Stimulated activated CD4-positive, alpha-beta T cell treated with anti-CD3 and anti-CD28 coated beads, Interleukin-2, amount 100 ng/mL, for 48 hours (primary cell): ENCODE results near the gene CNTLN.
"Not testable (repeated sequence)": the region's sequence is repeated elsewhere in the genome, so short reads cannot be mapped to it uniquely, and the experiment has no call there.

Experiments used
- DNase-seq, 2 donors: peaks; one replicate each; pipeline ENCODE4 v3.0.0-alpha.2; 2020

CNTLN gene

GRCh38 chr9:17520268-17521064, 385.6 kb downstream of the CNTLN start:
- DNase-seq: no peak

GRCh38 chr9:17521100-17521855, 386.4 kb downstream of the CNTLN start:
- DNase-seq: no peak

DNA sequence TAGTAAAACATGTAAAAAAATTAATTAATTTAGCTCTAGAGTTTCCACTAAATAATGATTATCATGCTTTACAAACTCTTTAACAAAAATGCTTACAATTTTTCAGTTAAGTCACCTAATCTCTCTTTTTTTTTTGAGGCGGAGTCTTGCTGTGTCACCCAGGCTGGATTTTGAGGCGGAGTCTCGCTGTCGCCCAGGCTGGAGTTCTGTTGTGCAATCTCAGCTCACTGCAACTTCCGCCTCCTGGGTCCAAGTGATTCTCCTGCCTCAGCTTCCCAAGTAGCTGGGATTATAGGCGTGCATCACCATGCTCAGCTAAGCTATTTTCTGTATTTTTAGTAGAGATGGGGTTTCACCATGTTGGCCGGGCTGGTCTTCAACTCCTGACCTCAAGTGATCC, 391.9 kb downstream of the CNTLN start:
- not testable (repeated sequence) for DNase-seq

GRCh38 chr9:17528859-17529258, 394.0 kb downstream of the CNTLN start:
- no peak for DNase-seq

GRCh38 chr9:17531642-17532254, 396.9 kb downstream of the CNTLN start:
- peak; percentile 2 to 12 for DNase-seq

DNA sequence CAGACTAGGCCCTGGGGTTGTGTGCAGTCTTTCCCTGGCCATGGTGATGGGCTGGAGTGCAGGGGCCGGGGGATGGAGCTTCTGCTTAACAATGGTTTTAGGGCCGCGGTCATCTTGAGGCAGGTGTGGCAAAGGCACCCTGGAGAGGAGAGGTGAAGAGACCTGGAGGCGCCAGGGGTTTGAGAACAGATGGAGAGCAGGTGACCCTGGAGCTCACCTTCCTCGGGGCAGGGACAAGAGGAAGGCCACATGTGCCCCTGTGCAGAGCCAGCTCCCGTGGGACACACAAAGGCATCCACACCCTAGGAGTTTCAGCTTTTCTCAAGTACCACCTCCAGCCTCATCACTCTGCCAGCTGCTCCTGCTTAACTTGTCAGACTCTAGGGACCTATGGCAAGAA, 397.6 kb downstream of the CNTLN start:
- DNase-seq: no peak

DNA sequence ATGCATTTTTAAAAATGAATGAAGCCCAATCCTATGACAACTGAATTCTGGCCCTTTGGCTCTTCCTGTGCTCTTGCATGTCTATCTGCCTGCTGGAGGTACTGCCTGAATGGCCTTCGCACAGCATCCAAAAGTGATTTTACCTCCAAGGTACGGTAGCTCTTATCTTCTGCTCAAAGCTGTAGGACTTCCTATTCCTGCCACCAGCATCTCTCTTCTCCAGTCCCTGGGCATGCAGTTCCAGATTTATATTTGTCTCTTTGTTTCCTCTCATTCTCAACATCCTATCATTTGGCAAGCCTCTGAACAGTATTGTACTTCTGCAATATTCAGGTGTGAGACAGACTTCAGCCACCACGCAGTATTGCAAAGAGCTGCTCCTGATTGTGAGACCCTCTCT, 400.3 kb downstream of the CNTLN start:
- DNase-seq: no peak

GRCh38 chr9:17536027-17536426, 401.2 kb downstream of the CNTLN start:
- DNase-seq: no peak

- DNase-seq: no peak
Observed at GRCh38 chr9:17551023-17551422, 416.2 kb downstream of the CNTLN start.
